ENCODE results near the gene GTF3A.

GTF3A gene

DNA sequence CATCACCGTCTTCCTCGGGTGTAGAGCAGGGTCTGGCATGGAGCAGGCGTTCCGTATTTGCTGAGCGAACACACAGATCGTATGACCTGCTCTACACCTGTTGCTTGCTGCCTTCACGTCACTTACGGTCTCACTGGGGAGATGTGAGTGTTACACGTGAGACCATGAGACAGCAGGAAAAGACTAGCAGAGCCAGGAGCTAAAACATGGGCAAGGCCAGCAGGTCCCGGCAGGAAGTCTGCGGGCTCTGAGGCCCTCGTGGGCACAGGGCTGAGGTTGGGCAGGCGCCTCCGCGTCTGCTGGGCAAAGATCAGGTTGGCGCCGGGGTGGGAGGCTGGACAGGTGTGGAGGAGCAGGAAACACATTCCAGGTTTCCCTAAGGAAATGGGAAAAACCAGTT lies 19.7 kb upstream of the GTF3A start:
- TF ChIP-seq POLR2AphosphoS5 (IDR thresholded peaks at IDR 0.05; ENCODE audit: low read depth, low read length) (no peak), FOXP2 (optimal IDR thresholded peaks at IDR 0.05; ENCODE audit: borderline replicate concordance, extremely low read depth, extremely low read length, insufficient read depth) (no peak), TAF1 (IDR thresholded peaks at IDR 0.05; ENCODE audit: borderline replicate concordance, insufficient read depth, low read length) (no peak), SIN3A (IDR thresholded peaks at IDR 0.05; ENCODE audit: borderline replicate concordance, insufficient read depth, low read length) (no peak)
- TF ChIP-seq, protein P1, sequence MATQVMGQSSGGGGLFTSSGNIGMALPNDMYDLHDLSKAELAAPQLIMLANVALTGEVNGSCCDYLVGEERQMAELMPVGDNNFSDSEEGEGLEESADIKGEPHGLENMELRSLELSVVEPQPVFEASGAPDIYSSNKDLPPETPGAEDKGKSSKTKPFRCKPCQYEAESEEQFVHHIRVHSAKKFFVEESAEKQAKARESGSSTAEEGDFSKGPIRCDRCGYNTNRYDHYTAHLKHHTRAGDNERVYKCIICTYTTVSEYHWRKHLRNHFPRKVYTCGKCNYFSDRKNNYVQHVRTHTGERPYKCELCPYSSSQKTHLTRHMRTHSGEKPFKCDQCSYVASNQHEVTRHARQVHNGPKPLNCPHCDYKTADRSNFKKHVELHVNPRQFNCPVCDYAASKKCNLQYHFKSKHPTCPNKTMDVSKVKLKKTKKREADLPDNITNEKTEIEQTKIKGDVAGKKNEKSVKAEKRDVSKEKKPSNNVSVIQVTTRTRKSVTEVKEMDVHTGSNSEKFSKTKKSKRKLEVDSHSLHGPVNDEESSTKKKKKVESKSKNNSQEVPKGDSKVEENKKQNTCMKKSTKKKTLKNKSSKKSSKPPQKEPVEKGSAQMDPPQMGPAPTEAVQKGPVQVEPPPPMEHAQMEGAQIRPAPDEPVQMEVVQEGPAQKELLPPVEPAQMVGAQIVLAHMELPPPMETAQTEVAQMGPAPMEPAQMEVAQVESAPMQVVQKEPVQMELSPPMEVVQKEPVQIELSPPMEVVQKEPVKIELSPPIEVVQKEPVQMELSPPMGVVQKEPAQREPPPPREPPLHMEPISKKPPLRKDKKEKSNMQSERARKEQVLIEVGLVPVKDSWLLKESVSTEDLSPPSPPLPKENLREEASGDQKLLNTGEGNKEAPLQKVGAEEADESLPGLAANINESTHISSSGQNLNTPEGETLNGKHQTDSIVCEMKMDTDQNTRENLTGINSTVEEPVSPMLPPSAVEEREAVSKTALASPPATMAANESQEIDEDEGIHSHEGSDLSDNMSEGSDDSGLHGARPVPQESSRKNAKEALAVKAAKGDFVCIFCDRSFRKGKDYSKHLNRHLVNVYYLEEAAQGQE (IDR thresholded peaks at IDR 0.05; ENCODE audit: insufficient read depth in 1 of 2, low read depth in 2 of 2, low read length in 2 of 2) = no peak

DNA sequence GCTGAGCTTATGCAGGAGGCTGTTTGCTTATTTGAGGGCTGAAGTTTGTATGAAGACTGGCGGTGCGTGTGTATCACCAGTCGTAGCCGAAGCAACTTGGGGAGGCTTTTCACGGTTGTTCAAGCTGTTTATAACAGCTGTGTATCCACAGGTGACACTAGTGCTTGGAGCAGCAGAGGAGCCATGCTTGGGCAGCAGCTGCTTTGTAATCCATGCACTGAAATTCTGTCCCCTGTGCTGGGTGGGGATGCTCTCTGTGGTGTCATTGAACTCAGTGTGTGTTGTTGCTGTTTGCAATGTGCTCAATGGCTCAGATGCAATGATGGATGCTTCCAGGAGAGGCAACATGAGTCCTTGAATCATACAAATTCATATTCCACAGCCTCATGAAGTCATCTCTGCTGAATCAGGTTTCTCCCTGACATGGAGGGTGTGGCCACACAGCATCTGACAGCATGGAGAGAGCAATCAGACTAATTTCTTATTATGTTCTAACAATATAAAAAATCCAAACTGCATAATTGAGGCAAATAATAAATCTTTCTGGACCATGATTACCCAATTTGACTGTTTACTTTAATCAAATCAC lies 18.8 kb upstream of the GTF3A start:
- TF ChIP-seq TAF1 (IDR thresholded peaks at IDR 0.05; ENCODE audit: borderline replicate concordance, insufficient read depth, low read length) (no peak), POLR2AphosphoS5 (IDR thresholded peaks at IDR 0.05; ENCODE audit: low read depth, low read length) (no peak), FOXP2 (optimal IDR thresholded peaks at IDR 0.05; ENCODE audit: borderline replicate concordance, extremely low read depth, extremely low read length, insufficient read depth) (no peak), SIN3A (IDR thresholded peaks at IDR 0.05; ENCODE audit: borderline replicate concordance, insufficient read depth, low read length) (no peak)
- TF ChIP-seq, protein P1 (IDR thresholded peaks at IDR 0.05; ENCODE audit: insufficient read depth in 1 of 2, low read depth in 2 of 2, low read length in 2 of 2) = no peak

DNA sequence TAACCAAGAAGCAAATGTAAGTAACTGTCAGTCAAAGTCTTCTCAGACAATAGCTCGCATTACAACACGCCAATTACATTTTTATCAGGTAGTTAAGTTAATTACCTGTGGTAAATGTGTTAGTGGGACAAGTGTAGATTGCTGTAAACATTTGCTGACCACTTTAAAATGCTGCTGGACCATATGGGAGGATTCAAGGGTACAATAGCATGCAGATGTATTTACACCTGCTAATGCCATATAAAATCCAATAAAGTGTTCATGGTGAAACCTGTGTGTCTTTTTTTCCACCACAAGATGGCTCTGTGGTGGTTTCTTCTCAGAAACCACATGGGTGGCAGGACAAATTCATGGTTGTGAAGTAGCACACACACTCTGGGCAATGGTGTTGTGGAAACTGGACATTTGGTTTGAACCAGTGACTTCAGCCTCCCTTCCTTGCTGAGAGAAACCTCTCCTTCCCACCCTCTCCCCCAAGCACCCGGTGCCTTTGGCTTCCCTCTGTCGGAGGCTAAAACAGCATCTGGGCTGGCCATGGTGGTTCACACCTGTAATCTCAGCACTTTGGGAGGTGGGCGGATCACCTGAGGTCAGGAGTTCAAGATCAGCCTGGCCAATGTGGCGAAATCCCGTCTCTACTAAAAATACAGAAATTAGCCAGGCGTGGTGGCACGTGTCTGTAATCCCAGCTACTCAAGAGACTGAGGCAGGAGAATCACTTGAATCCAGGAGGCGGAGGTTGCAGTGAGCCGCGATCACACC lies 18.1 kb upstream of the GTF3A start:
- TF ChIP-seq, protein P1 (IDR thresholded peaks at IDR 0.05; ENCODE audit: insufficient read depth in 1 of 2, low read depth in 2 of 2, low read length in 2 of 2) = no peak
- TF ChIP-seq SIN3A (IDR thresholded peaks at IDR 0.05; ENCODE audit: borderline replicate concordance, insufficient read depth, low read length) (no peak), TAF1 (IDR thresholded peaks at IDR 0.05; ENCODE audit: borderline replicate concordance, insufficient read depth, low read length) (no peak), FOXP2 (optimal IDR thresholded peaks at IDR 0.05; ENCODE audit: borderline replicate concordance, extremely low read depth, extremely low read length, insufficient read depth) (no peak), POLR2AphosphoS5 (IDR thresholded peaks at IDR 0.05; ENCODE audit: low read depth, low read length) (no peak)

DNA sequence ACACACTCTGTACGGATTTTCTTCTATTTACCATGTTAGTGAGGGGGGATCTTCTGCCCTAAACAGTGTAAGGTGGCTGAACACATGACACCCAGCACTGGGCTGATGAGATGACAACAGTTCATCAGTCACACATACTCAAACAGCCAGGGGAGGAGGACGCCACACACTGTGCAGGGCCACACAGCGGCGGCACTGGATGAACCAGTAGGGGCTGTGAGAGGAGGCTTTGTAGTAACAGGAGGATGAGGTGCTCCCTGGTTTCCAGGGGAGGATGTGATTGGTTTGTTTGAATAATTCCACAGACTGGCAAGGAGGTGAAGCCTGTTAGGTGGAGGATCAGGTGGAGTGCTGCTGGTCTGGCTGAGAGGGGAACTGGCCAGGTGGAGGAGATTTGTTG lies 16.3 kb upstream of the GTF3A start:
- no peak for TF ChIP-seq FOXP2 (optimal IDR thresholded peaks at IDR 0.05; ENCODE audit: borderline replicate concordance, extremely low read depth, extremely low read length, insufficient read depth)
- TF ChIP-seq, protein P1 (IDR thresholded peaks at IDR 0.05; ENCODE audit: insufficient read depth in 1 of 2, low read depth in 2 of 2, low read length in 2 of 2) = no peak
- no peak for TF ChIP-seq TAF1 (IDR thresholded peaks at IDR 0.05; ENCODE audit: borderline replicate concordance, insufficient read depth, low read length)
- no peak for TF ChIP-seq POLR2AphosphoS5 (IDR thresholded peaks at IDR 0.05; ENCODE audit: low read depth, low read length)
- no peak for TF ChIP-seq SIN3A (IDR thresholded peaks at IDR 0.05; ENCODE audit: borderline replicate concordance, insufficient read depth, low read length)
